C4-2B (cell line): ENCODE results near the gene PIGT.
A peak's percentile ranks its signal among the peaks of the same experiment; 100 is the strongest.

Source experiments
- H3K27ac ChIP-seq: fragments of 450-650 bp; 2 replicates; pipeline ENCODE4 v1.5.1; 2017
- ZFX ChIP-seq: fragments of 450-650 bp; IDR thresholded peaks from 2 replicates; pipeline ENCODE4 v1.6.1; 2017
- TF ChIP-seq, protein P1 (sequence below): fragments of 450-650 bp; conservative IDR thresholded peaks from 2 replicates; pipeline ENCODE4 v1.5.1; 2017; ENCODE audit warnings: mild to moderate bottlenecking

Gene PIGT

DNA sequence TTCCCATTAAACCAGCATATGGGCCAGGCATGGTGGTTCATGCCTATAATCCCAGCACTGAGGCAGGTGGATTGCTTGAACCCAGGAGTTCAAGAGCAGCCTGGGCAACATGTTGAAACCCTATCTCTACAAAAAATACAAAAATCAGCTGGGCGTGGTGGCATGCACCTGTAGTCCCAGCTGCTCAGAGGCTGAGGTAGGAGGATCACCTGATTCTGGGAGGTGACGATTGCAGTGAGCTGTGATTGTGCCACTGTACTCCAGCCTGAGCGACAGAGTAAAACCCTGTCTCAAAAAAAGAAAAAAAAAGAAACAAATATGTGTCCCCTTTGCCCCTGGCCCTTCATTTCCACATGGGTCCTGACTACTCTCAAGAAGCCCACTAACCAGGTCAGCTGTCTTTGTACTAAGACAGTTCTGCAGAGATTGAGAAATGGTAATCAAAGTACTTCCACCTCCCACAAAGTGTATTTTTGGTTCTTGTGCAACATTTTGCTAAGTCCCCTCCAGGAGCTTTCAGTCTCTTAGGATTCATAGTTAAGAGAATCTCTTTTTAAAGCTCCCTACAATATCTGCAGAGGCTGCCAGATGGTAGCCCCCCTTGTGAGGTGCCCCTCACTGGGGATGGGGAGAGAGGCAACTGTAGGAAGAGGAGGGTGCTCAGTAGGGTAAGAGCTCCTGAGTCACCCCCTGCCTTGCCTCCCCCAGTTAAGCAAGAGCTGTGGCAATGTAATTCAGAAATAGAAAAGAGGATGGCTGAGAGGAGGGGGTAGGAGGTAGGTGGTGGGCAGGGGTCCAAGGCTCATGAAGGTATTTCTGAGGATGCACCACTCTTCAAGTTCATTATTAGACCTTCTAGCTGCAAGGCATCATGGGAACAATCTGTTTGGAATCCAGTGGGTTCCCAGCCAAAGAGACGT, 37.1 kb downstream of the PIGT start:
- TF ChIP-seq, protein P1, sequence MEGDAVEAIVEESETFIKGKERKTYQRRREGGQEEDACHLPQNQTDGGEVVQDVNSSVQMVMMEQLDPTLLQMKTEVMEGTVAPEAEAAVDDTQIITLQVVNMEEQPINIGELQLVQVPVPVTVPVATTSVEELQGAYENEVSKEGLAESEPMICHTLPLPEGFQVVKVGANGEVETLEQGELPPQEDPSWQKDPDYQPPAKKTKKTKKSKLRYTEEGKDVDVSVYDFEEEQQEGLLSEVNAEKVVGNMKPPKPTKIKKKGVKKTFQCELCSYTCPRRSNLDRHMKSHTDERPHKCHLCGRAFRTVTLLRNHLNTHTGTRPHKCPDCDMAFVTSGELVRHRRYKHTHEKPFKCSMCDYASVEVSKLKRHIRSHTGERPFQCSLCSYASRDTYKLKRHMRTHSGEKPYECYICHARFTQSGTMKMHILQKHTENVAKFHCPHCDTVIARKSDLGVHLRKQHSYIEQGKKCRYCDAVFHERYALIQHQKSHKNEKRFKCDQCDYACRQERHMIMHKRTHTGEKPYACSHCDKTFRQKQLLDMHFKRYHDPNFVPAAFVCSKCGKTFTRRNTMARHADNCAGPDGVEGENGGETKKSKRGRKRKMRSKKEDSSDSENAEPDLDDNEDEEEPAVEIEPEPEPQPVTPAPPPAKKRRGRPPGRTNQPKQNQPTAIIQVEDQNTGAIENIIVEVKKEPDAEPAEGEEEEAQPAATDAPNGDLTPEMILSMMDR: no peak
- H3K27ac ChIP-seq: no peak overlapping the region

GRCh38 chr20:45456632-45457031, 40.7 kb downstream of the PIGT start:
- TF ChIP-seq ZFX: no peak
- TF ChIP-seq, protein P1: peak; percentile 76
- no peak overlapping the region for H3K27ac ChIP-seq

- H3K27ac ChIP-seq: no peak overlapping the region
- TF ChIP-seq, protein P1: peak; percentile 34
- TF ChIP-seq ZFX: no peak
These were observed 43.7 kb downstream of the PIGT start for GRCh38 chr20:45459606-45460005.

- H3K27ac ChIP-seq: no peak overlapping the region
- TF ChIP-seq ZFX: no peak
These were observed 45.3 kb downstream of the PIGT start for GRCh38 chr20:45461225-45461624.

- TF ChIP-seq, protein P1: no peak
- TF ChIP-seq ZFX: no peak
- no peak overlapping the region for H3K27ac ChIP-seq
These were observed 47.0 kb downstream of the PIGT start for GRCh38 chr20:45462711-45463509.

- H3K27ac ChIP-seq: no peak overlapping the region
- TF ChIP-seq, protein P1: no peak
- no peak for TF ChIP-seq ZFX
These were observed 47.8 kb downstream of the PIGT start for GRCh38 chr20:45463709-45464108.

- H3K27ac ChIP-seq: peak overlapping the region; percentile 47; the same call in 1 of the 2 replicates
- TF ChIP-seq, protein P1: no peak
These were observed 49.7 kb downstream of the PIGT start for GRCh38 chr20:45465491-45466266.
